Panc1 (cell line): ENCODE data around the gene NUP50. TPM values are rescaled to one million over a fixed set of nuclear protein-coding genes. Genes with fewer than 3 reads are reported as not detected.
"Not testable (repeated sequence)": the region's sequence is repeated elsewhere in the genome, so short reads cannot be mapped to it uniquely, and the experiment has no call there.

Source experiments
- ATAC-seq: fragments of 200-7000 bp; cut with Tn5 transposase; 2 replicates; pipeline ENCODE4 v1.9.1; 2020; ENCODE audit warnings: mild to moderate bottlenecking, moderate library complexity
- BruUV-seq: library from RNA; stranded (reverse); fragments of 400-500 nt; replicated peaks from 2 replicates; lab custom pipeline; 2021; lab: Mats Ljungman, UMichigan
- CTCF ChIA-PET: fragments of 300-600 bp; sonication (Branson Sonifier 250); formaldehyde crosslinking; loops from one replicate; lab custom pipeline; 2022; ENCODE audit warnings: antibody characterized with exemption; lab: Charles Lee
- POLR2A ChIA-PET: fragments of 300-600 bp; sonication (Branson Sonifier 250); formaldehyde crosslinking; loops from one replicate; lab custom pipeline; 2022; ENCODE audit warnings: antibody characterized with exemption; lab: Charles Lee
- DNase-seq: peaks from one replicate; pipeline ENCODE4 v3.0.0-alpha.2; 2010; ENCODE audit warnings: low read depth, low spot score
- H3K27ac ChIP-seq: 2 replicates; pipeline ENCODE4 v1.5.1; 2011; ENCODE audit warnings: mild to moderate bottlenecking, low read length, inconsistent platforms
- H3K27me3 ChIP-seq: fragments of 200-500 bp; sonication (Bioruptor generic); 2 replicates; pipeline ENCODE4 v1.6.0; 2014; ENCODE audit warnings: low read length, inconsistent platforms; ENCODE audit not compliant: control insufficient read depth, insufficient read depth
- H3K36me3 ChIP-seq: fragments of 200-500 bp; sonication (Bioruptor generic); 2 replicates; pipeline ENCODE4 v1.5.1; 2014; ENCODE audit warnings: inconsistent platforms, mild to moderate bottlenecking, low read length, moderate library complexity; ENCODE audit not compliant: control insufficient read depth, insufficient read depth
- H3K4me1 ChIP-seq: 2 replicates; pipeline ENCODE4 v1.5.1; 2011; ENCODE audit warnings: inconsistent platforms, mild to moderate bottlenecking, low read length, moderate library complexity; ENCODE audit not compliant: control insufficient read depth, insufficient read depth
- H3K4me3 ChIP-seq, 2 experiments: 2 replicates each; pipeline ENCODE4 v1.5.1; 2011 to 2012; ENCODE audit warnings: low read depth in 2 of 2, low read length in 2 of 2, mild to moderate bottlenecking in 2 of 2, inconsistent platforms in 1 of 2, moderate library complexity in 1 of 2
- H3K9me3 ChIP-seq: fragments of 200-500 bp; sonication (Bioruptor generic); 2 replicates; pipeline ENCODE4 v1.5.1; 2014; ENCODE audit warnings: low read depth, mild to moderate bottlenecking, inconsistent platforms, low read length, moderate library complexity; ENCODE audit not compliant: control insufficient read depth, insufficient read depth
- CTCF ChIP-seq: fragments of 450-650 bp; IDR thresholded peaks from 2 replicates; pipeline ENCODE4 v1.5.1; 2017; ENCODE audit warnings: mild to moderate bottlenecking
- POLR2AphosphoS5 ChIP-seq: IDR thresholded peaks from 2 replicates; pipeline ENCODE4 v1.6.1; 2012; ENCODE audit warnings: mild to moderate bottlenecking, low read depth, low read length, moderate library complexity
- REST ChIP-seq, 2 experiments: IDR thresholded peaks; 2 replicates each; pipeline ENCODE4 v1.6.1; 2011 to 2012; ENCODE audit warnings: low read depth in 2 of 2, control low read depth in 1 of 2, low read length in 1 of 2, mild to moderate bottlenecking in 1 of 2, moderate library complexity in 1 of 2; ENCODE audit not compliant: insufficient read depth in 1 of 2
- SIN3A ChIP-seq: IDR thresholded peaks from 2 replicates; pipeline ENCODE4 v1.6.1; 2012; ENCODE audit warnings: low read depth, mild to moderate bottlenecking, low read length, moderate library complexity, borderline replicate concordance; ENCODE audit not compliant: insufficient read depth
- TCF7L2 ChIP-seq: IDR thresholded peaks from 2 replicates; pipeline ENCODE4 v1.6.1; 2011; ENCODE audit warnings: mild to moderate bottlenecking, low read depth, low read length, inconsistent platforms
- in situ Hi-C: cut with HindIII; loops from 2 replicates; pipeline ENCODE4 v1.10.0; 2016; ENCODE audit warnings: low sequenced_read_pairs, low pct_unique_long_range_greater_than_20kb
- intact Hi-C: fragments of 100-400 bp; cut with micrococcal nuclease; formaldehyde crosslinking; loops from one replicate; pipeline ENCODE4 v1.10.0; 2022; ENCODE audit not compliant: unreplicated experiment
- total RNA-seq: library from RNA; stranded (reverse); gene quantifications from one replicate; pipeline ENCODE4 v1.2.1, GENCODE V29; 2021; ENCODE audit not compliant: unreplicated experiment

Gene NUP50
- total RNA-seq, 1 experiment from 2014 or later: 52.1 TPM

GRCh38 chr22:45190202-45190872 lies 26.6 kb downstream of the NUP50 start:
- POLR2A ChIA-PET: no interaction called here
- ATAC-seq: no peak
- no peak overlapping the region for H3K4me3 ChIP-seq
- in situ Hi-C loops: no loop called here
- no peak overlapping the region for H3K27ac ChIP-seq
- BruUV-seq: no TSS peak
- H3K36me3 ChIP-seq: no peaks in the 10 kb centered on the region
- H3K4me1 ChIP-seq: no peaks in the 10 kb centered on the region
- H3K9me3 ChIP-seq: no peaks in the 10 kb centered on the region
- no peak for DNase-seq
- TF ChIP-seq POLR2AphosphoS5 (no peak), REST (IDR thresholded peaks at IDR 0.05; ENCODE audit: insufficient read depth in 1 of 2, low read depth in 2 of 2, low read length in 1 of 2) (no peak), TCF7L2 (no peak)
- intact Hi-C loops: no loop called here
- CTCF ChIA-PET: no interaction called here
- H3K27me3 ChIP-seq: no peaks in the 10 kb centered on the region

- ATAC-seq, DNase-seq, H3K27ac ChIP-seq, intact Hi-C loops, H3K9me3 ChIP-seq, BruUV-seq, CTCF ChIA-PET, H3K4me3 ChIP-seq, H3K4me1 ChIP-seq, POLR2A ChIA-PET, in situ Hi-C loops, H3K36me3 ChIP-seq, H3K27me3 ChIP-seq: not testable (repeated sequence)
Measured at GRCh38 chr22:45191746-45192145, 28.0 kb downstream of the NUP50 start.

GRCh38 chr22:45192701-45193187 lies 29.0 kb downstream of the NUP50 start:
- intact Hi-C loops (no loop called here), in situ Hi-C loops (no loop called here)

GRCh38 chr22:45194686-45195085 lies 31.0 kb downstream of the NUP50 start:
- H3K36me3 ChIP-seq: no peaks in the 10 kb centered on the region
- BruUV-seq: no TSS peak
- H3K9me3 ChIP-seq: no peaks in the 10 kb centered on the region
- TF ChIP-seq TCF7L2: no peak
- TF ChIP-seq REST (IDR thresholded peaks at IDR 0.05; ENCODE audit: insufficient read depth in 1 of 2, low read depth in 2 of 2, low read length in 1 of 2): no peak
- no peak for TF ChIP-seq POLR2AphosphoS5
- TF ChIP-seq SIN3A: no peak
- no peak for TF ChIP-seq CTCF
- intact Hi-C loops (no loop called here), in situ Hi-C loops (no loop called here)
- DNase-seq (no peak), ATAC-seq (no peak)
- H3K27me3 ChIP-seq: no peaks in the 10 kb centered on the region
- no peaks in the 10 kb centered on the region for H3K4me1 ChIP-seq
- H3K27ac ChIP-seq: no peak overlapping the region
- POLR2A ChIA-PET: no interaction called here
- H3K4me3 ChIP-seq: no peak overlapping the region
- CTCF ChIA-PET: no interaction called here

More at GRCh38 chr22:45192701-45193187, 29.0 kb downstream of the NUP50 start:
- DNase-seq (no peak), ATAC-seq (no peak)
- no peaks in the 10 kb centered on the region for H3K36me3 ChIP-seq
- no peak overlapping the region for H3K4me3 ChIP-seq
- H3K27ac ChIP-seq: no peak overlapping the region
- H3K9me3 ChIP-seq: no peaks in the 10 kb centered on the region
- TF ChIP-seq POLR2AphosphoS5: no peak
- ChIA-PET POLR2A (no interaction called here), CTCF (no interaction called here)
- no TSS peak for BruUV-seq
- no peaks in the 10 kb centered on the region for H3K4me1 ChIP-seq
- no peaks in the 10 kb centered on the region for H3K27me3 ChIP-seq
